Chondrocyte (in vitro differentiated cells): ENCODE measurements around the gene GRIP2. TPM values are rescaled to one million over a fixed set of nuclear protein-coding genes. Genes with fewer than 3 reads are reported as not detected.

Source experiments
- DNase-seq: peaks from one replicate; pipeline ENCODE4 v3.0.0; 2021; ENCODE audit warnings: mixed read lengths, low spot score
- H3K27ac Mint-ChIP-seq: one replicate; pipeline ENCODE4 v1.8.0; 2021; ENCODE audit warnings: mild to moderate bottlenecking, moderate library complexity, mixed read lengths; ENCODE audit not compliant: unreplicated experiment
- H3K27me3 Mint-ChIP-seq: 2 replicates; pipeline ENCODE4 v1.8.0; 2021; ENCODE audit warnings: low read depth, mixed read lengths
- H3K36me3 Mint-ChIP-seq: 2 replicates; pipeline ENCODE4 v1.8.0; 2021; ENCODE audit warnings: low read depth, mixed read lengths
- H3K4me1 Mint-ChIP-seq: 2 replicates; pipeline ENCODE4 v1.8.0; 2021; ENCODE audit warnings: low read depth, mild to moderate bottlenecking, mixed read lengths
- H3K4me3 Mint-ChIP-seq: one replicate; pipeline ENCODE4 v1.8.0; 2021; ENCODE audit warnings: mild to moderate bottlenecking, moderate library complexity, mixed read lengths; ENCODE audit not compliant: unreplicated experiment
- H3K9me3 Mint-ChIP-seq: 2 replicates; pipeline ENCODE4 v1.8.0; 2021; ENCODE audit warnings: low read depth, mixed read lengths
- total RNA-seq: library from RNA; stranded (reverse); gene quantifications from 3 replicates; pipeline ENCODE4 v1.2.1, GENCODE V29; 2021
- TF ChIP-seq, protein P1 (sequence below): fragments of 200-600 bp; sonication (generic); IDR thresholded peaks from 2 replicates; pipeline ENCODE4 v1.5.0; 2021; ENCODE audit warnings: antibody characterized with exemption, mild to moderate bottlenecking, moderate library complexity

Gene GRIP2
- total RNA-seq, 1 donor from 2014 or later, result 0.20 TPM

DNA sequence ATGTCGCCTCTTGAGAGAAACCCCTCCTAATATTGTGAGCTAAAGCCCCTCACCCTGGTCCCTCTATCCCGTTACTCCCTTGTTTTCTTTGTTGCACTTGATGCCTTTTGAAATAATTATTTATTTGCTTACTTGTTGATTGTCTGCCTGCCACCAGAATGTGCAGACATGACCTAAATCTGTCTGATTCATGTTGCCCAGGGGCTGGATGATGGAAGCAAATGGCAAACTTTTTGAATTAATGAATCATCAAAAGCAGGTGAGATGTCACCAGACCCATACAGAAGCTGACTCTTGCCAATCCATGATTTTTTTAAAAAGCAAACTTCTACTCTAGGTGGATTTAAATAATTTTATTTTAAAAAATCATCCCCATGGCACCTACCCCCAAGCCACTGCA, 49.3 kb downstream of the GRIP2 start:
- Mint-ChIP-seq H3K4me1 (peaks cover 7% of the 10 kb centered on the region), H3K4me3 (no peak overlapping the region), H3K27me3 (no peaks in the 10 kb centered on the region), H3K9me3 (no peaks in the 10 kb centered on the region), H3K36me3 (peaks cover 5% of the 10 kb centered on the region), H3K27ac (peak overlapping the region; percentile 51)
- no peak for DNase-seq
- TF ChIP-seq, protein P1, sequence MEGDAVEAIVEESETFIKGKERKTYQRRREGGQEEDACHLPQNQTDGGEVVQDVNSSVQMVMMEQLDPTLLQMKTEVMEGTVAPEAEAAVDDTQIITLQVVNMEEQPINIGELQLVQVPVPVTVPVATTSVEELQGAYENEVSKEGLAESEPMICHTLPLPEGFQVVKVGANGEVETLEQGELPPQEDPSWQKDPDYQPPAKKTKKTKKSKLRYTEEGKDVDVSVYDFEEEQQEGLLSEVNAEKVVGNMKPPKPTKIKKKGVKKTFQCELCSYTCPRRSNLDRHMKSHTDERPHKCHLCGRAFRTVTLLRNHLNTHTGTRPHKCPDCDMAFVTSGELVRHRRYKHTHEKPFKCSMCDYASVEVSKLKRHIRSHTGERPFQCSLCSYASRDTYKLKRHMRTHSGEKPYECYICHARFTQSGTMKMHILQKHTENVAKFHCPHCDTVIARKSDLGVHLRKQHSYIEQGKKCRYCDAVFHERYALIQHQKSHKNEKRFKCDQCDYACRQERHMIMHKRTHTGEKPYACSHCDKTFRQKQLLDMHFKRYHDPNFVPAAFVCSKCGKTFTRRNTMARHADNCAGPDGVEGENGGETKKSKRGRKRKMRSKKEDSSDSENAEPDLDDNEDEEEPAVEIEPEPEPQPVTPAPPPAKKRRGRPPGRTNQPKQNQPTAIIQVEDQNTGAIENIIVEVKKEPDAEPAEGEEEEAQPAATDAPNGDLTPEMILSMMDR, result no peak

- Mint-ChIP-seq H3K9me3 (no peaks in the 10 kb centered on the region), H3K27me3 (no peaks in the 10 kb centered on the region), H3K36me3 (peaks cover 5% of the 10 kb centered on the region), H3K4me1 (peaks cover 7% of the 10 kb centered on the region), H3K27ac (no peak overlapping the region), H3K4me3 (no peak overlapping the region)
- TF ChIP-seq, protein P1, result no peak
- peak; percentile 53 for DNase-seq
Measured at GRCh38 chr3:14490255-14490654, 49.9 kb downstream of the GRIP2 start.

DNA sequence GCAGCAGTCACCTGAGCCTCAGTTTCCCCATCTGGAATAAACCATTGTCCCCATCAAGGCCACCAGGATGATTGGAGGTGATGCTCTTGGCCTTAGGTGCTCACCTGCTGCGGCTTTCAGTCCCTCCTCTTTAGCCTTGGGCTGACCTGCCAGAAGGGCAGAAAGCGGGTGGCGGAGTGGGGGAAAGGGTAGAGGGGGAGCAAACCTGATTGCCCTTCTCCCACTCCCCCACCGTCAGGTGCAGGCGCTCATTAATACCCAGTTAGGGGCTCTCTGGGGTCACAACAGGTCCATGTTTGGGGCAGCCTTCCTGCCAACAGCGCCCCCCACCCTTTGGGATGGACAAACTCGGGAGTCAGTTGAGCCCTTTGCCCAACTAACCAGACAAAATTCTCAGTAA, 50.5 kb downstream of the GRIP2 start:
- Mint-ChIP-seq H3K36me3 (peaks cover 5% of the 10 kb centered on the region), H3K27me3 (no peaks in the 10 kb centered on the region), H3K4me3 (no peak overlapping the region), H3K9me3 (no peaks in the 10 kb centered on the region), H3K27ac (no peak overlapping the region), H3K4me1 (peaks cover 7% of the 10 kb centered on the region)
- peak; percentile 43 for DNase-seq
- TF ChIP-seq, protein P1, result no peak

GRCh38 chr3:14488286-14489041, 51.7 kb downstream of the GRIP2 start:
- no peaks in the 10 kb centered on the region for H3K9me3 Mint-ChIP-seq
- peak; percentile 72 for DNase-seq
- H3K27ac Mint-ChIP-seq, result peak overlapping the region; percentile 32
- no peaks in the 10 kb centered on the region for H3K27me3 Mint-ChIP-seq
- TF ChIP-seq, protein P1, result no peak
- H3K4me1 Mint-ChIP-seq, result peaks cover 7% of the 10 kb centered on the region
- H3K4me3 Mint-ChIP-seq, result no peak overlapping the region
- H3K36me3 Mint-ChIP-seq, result peaks cover 7% of the 10 kb centered on the region

DNA sequence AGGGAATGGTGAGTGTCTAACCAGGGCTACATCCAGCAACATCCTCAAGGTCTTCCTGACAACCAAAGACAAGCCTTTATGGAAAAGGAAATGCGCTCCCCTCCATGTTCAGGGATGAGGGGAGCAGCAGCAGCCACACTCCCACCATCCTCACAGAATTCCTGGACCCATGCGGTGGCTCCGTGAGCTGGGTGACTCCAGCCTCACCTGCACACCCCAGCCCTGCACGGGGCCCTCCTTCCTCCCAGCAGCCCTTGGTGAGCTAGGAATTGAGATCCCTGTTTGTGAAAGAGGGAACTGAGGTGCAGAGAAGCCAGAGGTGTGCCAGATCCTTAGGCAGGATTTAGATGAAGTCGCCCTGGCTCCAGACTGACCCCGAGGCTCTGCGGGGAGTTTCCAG, 52.3 kb downstream of the GRIP2 start:
- Mint-ChIP-seq H3K27ac (no peak overlapping the region), H3K36me3 (peaks cover 9% of the 10 kb centered on the region), H3K27me3 (no peaks in the 10 kb centered on the region), H3K4me3 (no peak overlapping the region), H3K9me3 (no peaks in the 10 kb centered on the region), H3K4me1 (peaks cover 7% of the 10 kb centered on the region)
- DNase-seq, result peak; percentile 54
- TF ChIP-seq, protein P1, result no peak
